A549 (cell line): ENCODE data around the gene LEMD1.

Experiments
- TF ChIP-seq, protein P1 (sequence below): fragments of >200 bp; sonication (Bioruptor Twin); formaldehyde crosslinking; IDR thresholded peaks from 3 replicates; pipeline ENCODE4 v1.5.1; 2016
- TF ChIP-seq, protein P2 (sequence below): IDR thresholded peaks from 2 replicates; pipeline ENCODE4 v1.6.1; 2012; ENCODE audit warnings: low read depth, borderline replicate concordance

GRCh38 chr1:205348554-205349487 lies 73.0 kb downstream of the LEMD1 start:
- TF ChIP-seq, protein P1, sequence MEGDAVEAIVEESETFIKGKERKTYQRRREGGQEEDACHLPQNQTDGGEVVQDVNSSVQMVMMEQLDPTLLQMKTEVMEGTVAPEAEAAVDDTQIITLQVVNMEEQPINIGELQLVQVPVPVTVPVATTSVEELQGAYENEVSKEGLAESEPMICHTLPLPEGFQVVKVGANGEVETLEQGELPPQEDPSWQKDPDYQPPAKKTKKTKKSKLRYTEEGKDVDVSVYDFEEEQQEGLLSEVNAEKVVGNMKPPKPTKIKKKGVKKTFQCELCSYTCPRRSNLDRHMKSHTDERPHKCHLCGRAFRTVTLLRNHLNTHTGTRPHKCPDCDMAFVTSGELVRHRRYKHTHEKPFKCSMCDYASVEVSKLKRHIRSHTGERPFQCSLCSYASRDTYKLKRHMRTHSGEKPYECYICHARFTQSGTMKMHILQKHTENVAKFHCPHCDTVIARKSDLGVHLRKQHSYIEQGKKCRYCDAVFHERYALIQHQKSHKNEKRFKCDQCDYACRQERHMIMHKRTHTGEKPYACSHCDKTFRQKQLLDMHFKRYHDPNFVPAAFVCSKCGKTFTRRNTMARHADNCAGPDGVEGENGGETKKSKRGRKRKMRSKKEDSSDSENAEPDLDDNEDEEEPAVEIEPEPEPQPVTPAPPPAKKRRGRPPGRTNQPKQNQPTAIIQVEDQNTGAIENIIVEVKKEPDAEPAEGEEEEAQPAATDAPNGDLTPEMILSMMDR: no peak
- TF ChIP-seq, protein P2, sequence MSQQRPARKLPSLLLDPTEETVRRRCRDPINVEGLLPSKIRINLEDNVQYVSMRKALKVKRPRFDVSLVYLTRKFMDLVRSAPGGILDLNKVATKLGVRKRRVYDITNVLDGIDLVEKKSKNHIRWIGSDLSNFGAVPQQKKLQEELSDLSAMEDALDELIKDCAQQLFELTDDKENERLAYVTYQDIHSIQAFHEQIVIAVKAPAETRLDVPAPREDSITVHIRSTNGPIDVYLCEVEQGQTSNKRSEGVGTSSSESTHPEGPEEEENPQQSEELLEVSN: no peak
